Mucosa of rectum (tissue), 2 donors: ENCODE data around the gene DNAJC6.
A peak's percentile ranks its signal among the peaks of the same experiment; 100 is the strongest.

Source experiments
- H3K27ac ChIP-seq, 2 donors: one replicate each; pipeline ENCODE4 v1.7.0; 2013; ENCODE audit warnings: inconsistent platforms in 2 of 2, low read depth in 2 of 2, low read length in 2 of 2
- H3K27me3 ChIP-seq, 2 donors: one replicate each; pipeline ENCODE4 v1.7.0; 2013; ENCODE audit warnings: low read length in 2 of 2; ENCODE audit not compliant: control insufficient read depth in 2 of 2, insufficient read depth in 2 of 2
- H3K36me3 ChIP-seq, 2 donors: one replicate each; pipeline ENCODE4 v1.7.0; 2013; ENCODE audit warnings: low read length in 2 of 2; ENCODE audit not compliant: control insufficient read depth in 2 of 2, insufficient read depth in 2 of 2
- H3K4me1 ChIP-seq, 2 donors: one replicate each; pipeline ENCODE4 v1.7.0; 2013; ENCODE audit warnings: low read length in 2 of 2, mild to moderate bottlenecking in 1 of 2; ENCODE audit not compliant: control insufficient read depth in 2 of 2, insufficient read depth in 2 of 2
- H3K4me3 ChIP-seq, 2 donors: one replicate each; pipeline ENCODE4 v1.7.0; 2013; ENCODE audit warnings: low read length in 2 of 2
- H3K9ac ChIP-seq, 2 donors: one replicate each; pipeline ENCODE4 v1.7.0; 2013; ENCODE audit warnings: low read length in 2 of 2, low read depth in 1 of 2, mild to moderate bottlenecking in 1 of 2
- H3K9me3 ChIP-seq, 2 donors: one replicate each; pipeline ENCODE4 v1.7.0; 2013; ENCODE audit warnings: low read length in 2 of 2; ENCODE audit not compliant: control insufficient read depth in 2 of 2
- donor health status: healthy.
- donor health status: Normal muscosa, but diverticular disease.

The DNAJC6 gene

DNA sequence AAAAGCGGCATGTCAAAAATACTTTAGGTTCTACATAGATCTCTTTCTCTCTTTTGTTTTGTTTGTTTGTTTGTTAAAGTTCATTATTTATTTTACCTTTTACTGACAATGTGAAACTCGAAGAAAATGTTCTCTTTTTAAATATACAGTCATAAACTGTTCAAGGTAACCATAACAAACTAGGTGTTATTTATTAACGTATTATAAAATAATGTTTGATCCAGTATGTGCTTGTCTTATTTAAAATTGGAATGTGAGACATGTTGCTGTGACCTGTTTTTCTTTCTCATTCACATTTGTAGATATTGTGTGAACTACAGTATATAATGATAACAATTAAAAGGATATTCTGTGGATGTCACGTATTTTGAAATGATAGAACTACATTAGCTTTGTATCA lies 105.2 kb downstream of the DNAJC6 start:
- no peak overlapping the region for H3K27ac ChIP-seq
- H3K9me3 ChIP-seq, result no peaks in the 10 kb centered on the region
- H3K36me3 ChIP-seq, result no peaks in the 10 kb centered on the region
- H3K4me1 ChIP-seq, result no peaks in the 10 kb centered on the region
- H3K9ac ChIP-seq, result no peak overlapping the region
- no peaks in the 10 kb centered on the region for H3K27me3 ChIP-seq
- no peak overlapping the region for H3K4me3 ChIP-seq

DNA sequence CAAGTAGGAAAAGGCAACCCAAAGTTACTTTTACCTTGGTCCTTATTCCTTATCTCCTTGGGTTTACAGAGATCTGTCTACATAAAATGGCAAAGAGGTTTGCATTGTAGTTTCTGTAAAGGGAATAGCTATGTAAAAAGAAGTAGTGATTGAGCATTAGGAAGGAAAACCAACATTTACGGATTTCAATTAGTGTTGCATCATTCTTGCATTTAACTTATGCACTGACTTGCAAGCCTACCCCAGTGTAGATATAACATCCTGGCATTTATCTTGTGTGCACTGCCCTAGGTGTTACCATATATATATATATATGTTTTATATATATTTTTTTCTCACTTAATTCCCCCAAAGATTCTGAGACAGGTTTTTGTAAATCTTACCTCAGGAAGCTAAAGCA lies 107.4 kb downstream of the DNAJC6 start:
- Histone ChIP-seq H3K4me3 (no peak overlapping the region), H3K9me3 (no peaks in the 10 kb centered on the region), H3K9ac (no peak overlapping the region), H3K27ac (no peak overlapping the region), H3K4me1 (peaks cover 0 to 1% of the 10 kb centered on the region in 2 donors), H3K36me3 (no peaks in the 10 kb centered on the region), H3K27me3 (no peaks in the 10 kb centered on the region)

DNA sequence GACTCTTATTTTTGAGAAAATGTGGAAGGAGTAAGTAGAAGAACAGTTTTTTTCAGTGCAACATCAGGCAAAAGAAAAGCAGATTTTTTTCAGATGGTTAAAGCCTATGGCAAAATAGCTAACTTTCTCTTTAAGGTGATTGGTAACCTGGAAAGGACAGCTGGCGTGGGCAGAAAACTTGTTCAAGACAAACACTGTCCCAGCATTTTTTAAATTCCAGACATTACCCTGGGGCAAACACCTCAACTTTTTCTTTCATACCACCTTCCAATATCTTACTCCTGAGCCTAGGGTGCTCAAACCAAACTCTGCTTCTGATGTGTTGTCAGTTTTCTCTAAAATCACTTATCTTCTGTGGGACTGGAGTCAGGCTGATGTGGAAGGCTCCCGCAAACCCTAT lies 108.4 kb downstream of the DNAJC6 start:
- Histone ChIP-seq H3K27ac (no peak overlapping the region), H3K9me3 (no peaks in the 10 kb centered on the region), H3K27me3 (no peaks in the 10 kb centered on the region), H3K36me3 (no peaks in the 10 kb centered on the region), H3K4me1 (peaks cover 0 to 9% of the 10 kb centered on the region in 2 donors), H3K9ac (no peak overlapping the region), H3K4me3 (no peak overlapping the region)

DNA sequence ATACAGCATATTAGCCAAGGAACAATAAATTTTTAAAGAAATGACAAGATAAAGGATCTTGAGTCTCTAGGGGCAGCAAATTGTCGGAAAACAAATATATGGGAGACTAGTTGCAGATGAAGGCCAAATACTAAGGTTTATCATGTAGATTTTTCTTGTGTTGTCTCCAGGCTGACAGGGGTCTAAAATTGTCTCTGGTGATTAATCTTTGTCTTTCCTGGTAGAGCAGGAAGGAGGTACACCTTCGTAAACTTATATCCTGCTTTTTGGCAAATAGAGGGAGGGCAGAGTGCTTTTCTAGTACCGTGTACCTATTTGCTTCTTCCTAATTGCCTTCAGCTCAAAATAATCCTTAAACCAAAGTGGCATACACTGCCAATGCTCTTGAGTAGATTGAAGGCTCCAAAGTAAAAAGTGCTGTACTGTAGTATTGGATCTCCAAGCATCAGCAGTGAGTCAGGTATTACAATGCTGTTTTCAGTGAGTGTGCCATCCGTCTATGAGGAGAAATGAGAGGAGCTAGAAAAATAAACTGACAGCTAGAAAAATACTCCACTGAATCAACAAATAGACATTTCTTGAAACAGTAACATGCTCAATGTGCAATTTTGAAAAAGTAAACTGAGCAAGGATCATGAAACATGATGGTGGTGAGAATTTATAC lies 109.3 kb downstream of the DNAJC6 start:
- no peaks in the 10 kb centered on the region for H3K36me3 ChIP-seq
- peaks cover 0 to 9% of the 10 kb centered on the region in 2 donors for H3K4me1 ChIP-seq
- no peak overlapping the region for H3K9ac ChIP-seq
- no peaks in the 10 kb centered on the region for H3K9me3 ChIP-seq
- H3K4me3 ChIP-seq, result peak overlapping the region in 1 of 2 donors; percentile 86
- peak overlapping the region in 1 of 2 donors; percentile 96 for H3K27ac ChIP-seq
- no peaks in the 10 kb centered on the region for H3K27me3 ChIP-seq

DNA sequence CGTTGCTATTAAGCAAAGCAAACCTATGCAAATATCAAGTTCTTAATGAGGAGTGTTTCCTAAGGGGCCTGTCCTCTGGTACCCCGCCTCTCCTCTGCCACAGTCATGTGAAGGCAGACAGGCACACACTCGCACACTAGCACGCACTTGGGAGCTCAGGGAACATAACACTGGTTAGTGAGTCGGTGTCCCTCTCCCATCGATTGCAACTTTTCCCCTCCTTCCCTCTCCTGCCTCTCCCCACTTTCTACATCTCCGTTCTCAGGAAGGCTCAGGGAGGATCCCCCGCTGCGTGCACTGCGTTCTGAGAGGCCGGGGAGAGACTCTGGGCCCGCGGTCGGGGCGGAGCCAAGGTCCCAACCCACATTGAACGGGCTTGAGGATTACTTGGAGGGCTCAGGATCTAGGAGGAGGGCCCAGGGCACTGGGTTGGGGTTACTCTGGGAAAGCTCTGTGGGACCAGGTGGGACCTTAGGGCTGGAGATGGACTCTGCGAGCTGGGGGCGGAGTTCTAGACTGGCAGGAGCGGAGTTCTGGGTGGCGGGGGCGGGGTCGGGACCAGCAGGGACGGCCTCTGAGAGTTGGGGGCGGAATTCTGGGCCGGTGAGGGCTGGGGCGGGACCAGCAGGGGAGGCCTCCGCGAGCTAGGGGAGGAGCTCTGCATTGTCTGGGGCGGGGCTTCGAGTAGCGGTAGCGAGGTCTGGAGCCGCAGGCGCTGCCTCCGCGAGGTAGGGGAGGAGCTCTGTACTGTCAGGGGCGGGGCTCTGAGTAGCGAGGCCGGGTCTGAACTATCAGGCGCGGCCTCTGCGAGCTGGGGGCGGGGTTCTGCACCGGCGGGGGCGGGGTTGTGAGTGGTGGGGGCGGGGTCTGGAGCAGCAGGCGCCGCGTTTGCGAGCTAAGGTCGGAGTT lies 110.6 kb downstream of the DNAJC6 start:
- Histone ChIP-seq H3K9ac (peak overlapping the region; percentile 48 to 80), H3K36me3 (no peaks in the 10 kb centered on the region), H3K9me3 (no peaks in the 10 kb centered on the region), H3K27me3 (no peaks in the 10 kb centered on the region), H3K4me3 (peak overlapping the region; percentile 82 to 86), H3K27ac (peak overlapping the region; percentile 86 to 96), H3K4me1 (peaks cover 0 to 11% of the 10 kb centered on the region in 2 donors)

DNA sequence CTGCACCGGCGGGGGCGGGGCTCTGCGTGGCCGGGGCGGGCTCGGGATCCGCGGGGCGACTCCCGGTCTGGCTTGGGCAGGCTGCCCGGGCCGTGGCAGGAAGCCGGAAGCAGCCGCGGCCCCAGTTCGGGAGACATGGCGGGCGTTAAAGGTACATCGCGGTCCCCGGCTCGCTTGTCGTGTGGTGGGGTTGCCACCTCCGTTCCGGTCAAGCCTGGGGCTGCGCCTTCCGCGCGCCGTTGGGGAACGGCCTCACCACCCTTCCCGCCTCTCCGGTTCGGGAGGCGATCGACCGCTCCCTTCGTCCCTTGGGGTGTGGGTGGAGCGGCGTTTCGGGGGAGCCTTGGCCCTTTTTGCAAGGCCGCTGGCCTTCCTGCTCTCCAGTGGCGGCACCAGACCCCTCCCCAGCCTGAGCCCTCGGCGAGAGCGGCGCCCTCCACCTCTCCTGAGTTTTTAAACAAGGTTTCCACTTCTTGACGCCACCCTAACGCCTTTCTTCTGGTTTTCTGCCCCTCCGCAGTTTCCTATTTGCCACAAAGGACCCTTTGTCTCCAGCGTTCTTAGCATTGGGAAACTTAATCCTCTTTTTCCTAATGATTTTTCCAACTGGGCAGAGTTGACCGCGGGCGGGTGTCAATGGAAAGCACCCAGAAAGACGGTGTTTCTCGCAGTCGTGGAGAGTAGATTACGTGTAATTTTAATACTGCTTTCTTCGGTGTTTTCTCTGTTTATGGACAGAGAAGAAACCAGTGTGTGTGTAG lies 111.4 kb downstream of the DNAJC6 start, which contains the start of the genes LEPR and LEPROT:
TSS of gene LEPR (plus strand) at position 79 of the 761 bp plus-strand sequence. CDS start 144,898 bp downstream, outside the sequence.
TSS of gene LEPROT (plus strand) at position 79 of the 761 bp plus-strand sequence. CDS start at position 136, 57 bp downstream.
- H3K4me1 ChIP-seq, result peaks cover 0 to 11% of the 10 kb centered on the region in 2 donors
- H3K4me3 ChIP-seq, result peak within 1 kb of the TSS; percentile 82 to 89
- peaks cover 4 to 7% of the 10 kb centered on the region in 2 donors for H3K36me3 ChIP-seq
- H3K9ac ChIP-seq, result peak within 1 kb of the TSS; percentile 93 to 97
- no peaks in the 10 kb centered on the region for H3K27me3 ChIP-seq
- H3K27ac ChIP-seq, result peak within 1 kb of the TSS; percentile 95 to 96
- H3K9me3 ChIP-seq, result no peaks in the 10 kb centered on the region

DNA sequence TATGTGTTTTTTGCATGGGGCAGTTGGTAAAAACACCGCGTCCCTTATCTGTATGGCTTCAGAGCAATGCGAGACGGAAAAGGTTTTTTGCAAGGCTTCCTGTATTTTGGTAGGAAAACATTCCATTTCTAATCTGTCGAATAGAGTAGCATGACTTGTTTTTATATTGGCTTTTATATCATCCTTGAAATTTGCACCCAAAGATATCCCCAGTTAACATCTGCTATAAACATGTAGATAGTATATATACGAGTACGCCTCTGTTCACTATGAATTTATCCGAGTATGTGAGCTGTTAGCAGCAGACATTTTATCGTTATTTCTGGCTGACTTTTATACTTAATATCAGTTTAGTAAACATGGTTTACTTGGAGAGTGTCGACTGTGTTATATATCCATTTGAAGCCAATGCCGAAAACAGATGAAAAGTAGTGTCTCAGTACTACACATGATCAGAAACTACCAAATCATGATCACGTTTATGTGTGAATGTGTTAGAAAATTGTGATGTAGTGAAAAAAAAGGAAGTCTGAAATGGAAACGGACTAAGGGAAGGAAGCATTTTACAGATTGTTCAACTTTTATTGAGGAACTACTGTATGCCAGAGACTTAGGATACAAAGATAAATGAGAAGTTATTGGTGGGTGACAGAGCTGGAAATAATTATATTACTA lies 112.1 kb downstream of the DNAJC6 start:
- Histone ChIP-seq H3K27me3 (no peaks in the 10 kb centered on the region), H3K36me3 (peaks cover 10 to 14% of the 10 kb centered on the region in 2 donors), H3K4me1 (peaks cover 0 to 11% of the 10 kb centered on the region in 2 donors), H3K9me3 (no peaks in the 10 kb centered on the region), H3K4me3 (peak overlapping the region; percentile 82 to 89), H3K27ac (peak overlapping the region; percentile 95 to 96), H3K9ac (peak overlapping the region; percentile 93 to 97)

DNA sequence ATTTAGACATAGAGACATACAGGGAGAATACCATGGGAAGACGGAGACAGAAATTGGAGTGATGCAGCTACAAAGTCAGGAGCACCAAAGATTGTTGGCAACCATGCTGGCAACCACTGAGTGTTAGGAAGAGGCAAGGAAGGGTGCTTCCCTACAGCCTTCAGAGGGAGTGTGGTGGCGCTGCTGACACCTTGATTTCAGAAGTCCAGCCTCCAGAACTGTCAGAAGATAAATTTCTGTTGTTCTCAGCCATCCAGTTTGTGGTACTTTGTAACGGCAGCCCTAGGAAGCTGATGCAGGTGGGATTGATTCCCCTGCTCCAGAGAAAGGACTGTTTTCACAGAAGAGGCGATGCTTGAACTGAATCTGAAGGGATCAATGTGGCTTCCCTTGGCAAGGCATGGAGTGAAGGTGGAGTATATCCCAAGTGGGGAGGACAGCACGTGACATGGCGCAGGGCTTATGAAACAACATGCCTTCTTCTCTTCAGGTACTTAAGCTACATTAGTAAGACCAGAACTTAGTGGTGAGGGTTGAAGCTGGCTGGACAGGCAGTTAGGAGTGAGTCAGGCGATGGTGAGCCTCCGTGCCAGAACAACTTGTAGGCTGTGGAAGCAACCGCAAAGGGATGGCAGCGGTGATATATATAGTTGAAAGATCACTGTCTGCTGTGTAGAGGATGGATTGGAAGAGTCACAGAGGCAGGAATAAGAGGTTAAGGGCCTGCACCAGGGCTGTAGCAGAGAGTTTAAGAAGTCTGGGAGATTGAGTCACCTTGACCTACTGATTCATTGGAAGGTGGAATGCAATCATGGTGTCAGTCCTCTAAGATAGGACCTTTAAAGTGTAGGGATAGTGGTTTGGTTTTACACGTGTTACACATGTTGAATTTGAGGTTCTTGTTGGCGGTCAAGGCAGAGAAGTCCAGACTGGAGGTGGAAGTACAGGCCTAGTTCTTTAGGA lies 113.2 kb downstream of the DNAJC6 start:
- Histone ChIP-seq H3K9ac (no peak overlapping the region), H3K27me3 (no peaks in the 10 kb centered on the region), H3K4me1 (peaks cover 0 to 11% of the 10 kb centered on the region in 2 donors), H3K9me3 (no peaks in the 10 kb centered on the region), H3K36me3 (peaks cover 10 to 19% of the 10 kb centered on the region in 2 donors), H3K4me3 (peak overlapping the region in 1 of 2 donors; percentile 89), H3K27ac (no peak overlapping the region)
